CD4-positive, alpha-beta T cell (primary cell): Measurements from ENCODE around the gene ALPK3. TPM values are rescaled to one million over a fixed set of nuclear protein-coding genes. Genes with fewer than 3 reads are reported as not detected.
A peak's percentile ranks its signal among the peaks of the same experiment; 100 is the strongest.

ENCODE experiments used
- ATAC-seq: fragments of 200-7000 bp; cut with Tn5 transposase; one replicate; pipeline ENCODE4 v1.10.0; 2022; ENCODE audit warnings: mild to moderate bottlenecking; ENCODE audit not compliant: poor library complexity
- CTCF ChIA-PET: fragments of 350-600 bp; sonication (Branson Sonifier 250); formaldehyde crosslinking; loops from one replicate; lab custom pipeline; 2021; ENCODE audit warnings: antibody characterized with exemption, inconsistent platforms; lab: Charles Lee
- POLR2A ChIA-PET: fragments of 350-600 bp; sonication (Branson Sonifier 250); formaldehyde crosslinking; loops from one replicate; lab custom pipeline; 2021; ENCODE audit warnings: antibody characterized with exemption, inconsistent platforms; lab: Charles Lee
- DNase-seq, 14 experiments: peaks; one replicate each; pipeline ENCODE4 v3.0.0-alpha.2; 2013 to 2020; ENCODE audit warnings: mixed read lengths in 2 of 14
- H3K27ac ChIP-seq, 2 donors: one replicate each; pipeline versions ENCODE4 v1.5.1 to v1.7.0; 2013; ENCODE audit warnings: low read length in 2 of 2, low read depth in 1 of 2, mild to moderate bottlenecking in 1 of 2
- H3K27me3 ChIP-seq, 2 experiments: 1 replicate in 1 of 2; 2 replicates in 1 of 2; pipeline versions ENCODE4 v1.6.1 to v1.7.0; 2013; ENCODE audit warnings: low read length in 2 of 2, control low read depth in 1 of 2, mild to moderate bottlenecking in 1 of 2, moderate library complexity in 1 of 2; ENCODE audit not compliant: insufficient read depth in 2 of 2, control insufficient read depth in 1 of 2
- H3K36me3 ChIP-seq: one replicate; pipeline ENCODE4 v1.6.1; 2013; ENCODE audit warnings: low read length, control low read depth; ENCODE audit not compliant: insufficient read depth
- H3K4me1 ChIP-seq: one replicate; pipeline ENCODE4 v1.6.1; 2013; ENCODE audit warnings: low read length, control low read depth; ENCODE audit not compliant: insufficient read depth
- H3K4me3 ChIP-seq: one replicate; pipeline ENCODE4 v1.5.1; 2013; ENCODE audit warnings: mild to moderate bottlenecking, low read length, moderate library complexity
- H3K9me3 ChIP-seq, 2 experiments: 1 replicate in 1 of 2; 2 replicates in 1 of 2; pipeline versions ENCODE4 v1.6.1 to v1.7.0; 2013; ENCODE audit warnings: low read length in 2 of 2, mild to moderate bottlenecking in 2 of 2, control low read depth in 1 of 2, moderate library complexity in 1 of 2; ENCODE audit not compliant: control insufficient read depth in 1 of 2, insufficient read depth in 1 of 2
- H3K27ac Mint-ChIP-seq: one replicate; pipeline ENCODE4 v1.8.0; 2020; ENCODE audit warnings: mixed read lengths
- H3K27me3 Mint-ChIP-seq: one replicate; pipeline ENCODE4 v1.8.0; 2021; ENCODE audit warnings: mixed read lengths
- H3K36me3 Mint-ChIP-seq: one replicate; pipeline ENCODE4 v1.8.0; 2021; ENCODE audit warnings: low read depth, mixed read lengths
- H3K4me1 Mint-ChIP-seq: one replicate; pipeline ENCODE4 v1.8.0; 2021; ENCODE audit warnings: low read depth, mixed read lengths
- H3K4me3 Mint-ChIP-seq: one replicate; pipeline ENCODE4 v1.8.0; 2020; ENCODE audit warnings: mild to moderate bottlenecking, mixed read lengths
- H3K9me3 Mint-ChIP-seq: one replicate; pipeline ENCODE4 v1.8.0; 2020; ENCODE audit warnings: mixed read lengths
- intact Hi-C, 2 experiments: fragments of 100-400 bp; cut with DNase I in 1 of 2; cut with micrococcal nuclease in 1 of 2; formaldehyde crosslinking; loops; one replicate each; pipeline versions ENCODE4 v1.15.1 to v1.9.0; 2023 to 2025; cut with DNase I, micrococcal nuclease
- total RNA-seq, 174 experiments: library from RNA in 2 of 174; stranded (reverse) in 2 of 174; gene quantifications; one replicate each; pipeline ENCODE4 v1.2.3 and lab custom pipeline; 2021 to 2026
- TF ChIP-seq, protein P1 (sequence below): fragments of 200-600 bp; IDR thresholded peaks from one replicate; pipeline ENCODE4 v1.8.0; 2022; ENCODE audit warnings: antibody characterized with exemption, mild to moderate bottlenecking

ALPK3 gene
- total RNA-seq, 2 experiments from 2014 or later, result 0.14 TPM

DNA sequence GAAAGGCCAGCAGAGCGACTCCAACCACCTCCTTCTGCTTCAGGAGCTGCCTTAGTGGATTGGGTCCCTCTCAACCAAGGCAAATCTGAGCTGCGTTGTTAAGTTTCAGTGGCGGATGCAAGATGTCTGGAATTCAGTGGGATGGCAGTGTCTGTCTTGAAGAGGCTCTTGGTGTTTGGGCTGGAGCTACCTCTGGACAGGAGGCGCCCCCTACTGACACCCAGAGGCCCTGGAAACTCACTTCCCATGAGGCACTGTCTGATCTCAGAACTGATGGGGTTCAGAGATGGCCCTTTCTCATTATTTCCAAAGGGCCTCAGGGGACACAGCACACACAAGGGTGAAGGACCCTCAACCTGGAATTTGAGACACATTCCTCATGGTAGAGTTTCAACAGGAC is 61.3 kb downstream of the ALPK3 start:
- no peak overlapping the region for H3K4me3 ChIP-seq
- ChIA-PET CTCF (no interaction called here), POLR2A (no interaction called here)
- TF ChIP-seq, protein P1, sequence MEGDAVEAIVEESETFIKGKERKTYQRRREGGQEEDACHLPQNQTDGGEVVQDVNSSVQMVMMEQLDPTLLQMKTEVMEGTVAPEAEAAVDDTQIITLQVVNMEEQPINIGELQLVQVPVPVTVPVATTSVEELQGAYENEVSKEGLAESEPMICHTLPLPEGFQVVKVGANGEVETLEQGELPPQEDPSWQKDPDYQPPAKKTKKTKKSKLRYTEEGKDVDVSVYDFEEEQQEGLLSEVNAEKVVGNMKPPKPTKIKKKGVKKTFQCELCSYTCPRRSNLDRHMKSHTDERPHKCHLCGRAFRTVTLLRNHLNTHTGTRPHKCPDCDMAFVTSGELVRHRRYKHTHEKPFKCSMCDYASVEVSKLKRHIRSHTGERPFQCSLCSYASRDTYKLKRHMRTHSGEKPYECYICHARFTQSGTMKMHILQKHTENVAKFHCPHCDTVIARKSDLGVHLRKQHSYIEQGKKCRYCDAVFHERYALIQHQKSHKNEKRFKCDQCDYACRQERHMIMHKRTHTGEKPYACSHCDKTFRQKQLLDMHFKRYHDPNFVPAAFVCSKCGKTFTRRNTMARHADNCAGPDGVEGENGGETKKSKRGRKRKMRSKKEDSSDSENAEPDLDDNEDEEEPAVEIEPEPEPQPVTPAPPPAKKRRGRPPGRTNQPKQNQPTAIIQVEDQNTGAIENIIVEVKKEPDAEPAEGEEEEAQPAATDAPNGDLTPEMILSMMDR, result peak; percentile 40
- no peaks in the 10 kb centered on the region for H3K4me1 ChIP-seq
- no peaks in the 10 kb centered on the region for H3K36me3 Mint-ChIP-seq
- no peaks in the 10 kb centered on the region for H3K9me3 ChIP-seq
- H3K27ac ChIP-seq, result no peak overlapping the region
- H3K9me3 Mint-ChIP-seq, result no peaks in the 10 kb centered on the region
- H3K4me3 Mint-ChIP-seq, result no peak overlapping the region
- DNase-seq (peak; percentile 33 to 72 (median 52)), ATAC-seq (peak; percentile 60)
- no peaks in the 10 kb centered on the region for H3K36me3 ChIP-seq
- H3K27ac Mint-ChIP-seq, result no peak overlapping the region
- no peaks in the 10 kb centered on the region for H3K27me3 ChIP-seq
- H3K27me3 Mint-ChIP-seq, result no peaks in the 10 kb centered on the region
- intact Hi-C loops, result loop anchor here (1.0 to 5.0 kb wide), 4 partner anchors 224 to 291 kb away; partner anchors contain the start of gene WDR73 (in 2 of the 2)
- H3K4me1 Mint-ChIP-seq, result no peaks in the 10 kb centered on the region

DNA sequence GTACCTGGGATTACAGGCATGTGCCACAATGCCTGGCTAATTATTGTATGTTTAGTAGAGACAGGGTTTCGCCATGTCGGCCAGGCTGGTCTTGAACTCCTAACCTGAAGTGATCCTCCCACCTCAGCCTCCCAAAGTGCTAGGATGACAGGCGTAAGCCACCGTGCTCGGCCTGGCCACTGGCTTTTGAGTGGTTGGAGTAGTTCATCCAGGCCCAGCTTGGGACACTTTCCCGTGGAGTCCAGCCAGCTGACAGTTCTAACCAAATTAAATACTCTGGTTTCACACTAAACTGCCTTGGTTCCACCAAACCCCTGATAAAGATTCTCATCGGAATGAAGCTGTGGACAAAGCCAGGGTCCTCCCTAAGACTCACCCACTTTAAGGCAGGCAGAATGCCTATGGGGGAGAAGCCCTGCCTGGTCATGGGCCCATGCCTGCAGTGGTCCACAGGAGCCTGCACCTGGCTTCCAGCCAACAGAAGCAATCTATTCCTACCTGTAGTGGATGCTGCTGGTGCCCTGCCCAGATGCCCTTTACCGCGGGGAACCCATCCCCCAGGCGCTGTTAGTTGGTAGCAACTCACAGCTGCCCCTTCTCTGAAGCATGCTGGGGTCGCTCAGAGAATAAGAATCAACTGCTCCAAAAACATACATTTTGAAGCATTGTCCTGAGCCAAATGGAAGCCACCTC is 62.1 kb downstream of the ALPK3 start:
- POLR2A ChIA-PET, result no interaction called here
- TF ChIP-seq, protein P1, result no peak
- Histone ChIP-seq H3K36me3 (no peaks in the 10 kb centered on the region), H3K4me3 (no peak overlapping the region), H3K9me3 (no peaks in the 10 kb centered on the region), H3K27ac (no peak overlapping the region), H3K27me3 (no peaks in the 10 kb centered on the region), H3K4me1 (no peaks in the 10 kb centered on the region)
- no peaks in the 10 kb centered on the region for H3K36me3 Mint-ChIP-seq
- no peaks in the 10 kb centered on the region for H3K27me3 Mint-ChIP-seq
- no peak overlapping the region for H3K4me3 Mint-ChIP-seq
- H3K27ac Mint-ChIP-seq, result no peak overlapping the region
- H3K9me3 Mint-ChIP-seq, result no peaks in the 10 kb centered on the region
- intact Hi-C loops, result loop anchor here (2.0 to 5.0 kb wide), 2 partner anchors 224 to 292 kb away; partner anchors contain the start of gene WDR73 (in 1 of the 2)
- ATAC-seq (no peak), DNase-seq (no peak)
- H3K4me1 Mint-ChIP-seq, result no peaks in the 10 kb centered on the region
- CTCF ChIA-PET, result no interaction called here

DNA sequence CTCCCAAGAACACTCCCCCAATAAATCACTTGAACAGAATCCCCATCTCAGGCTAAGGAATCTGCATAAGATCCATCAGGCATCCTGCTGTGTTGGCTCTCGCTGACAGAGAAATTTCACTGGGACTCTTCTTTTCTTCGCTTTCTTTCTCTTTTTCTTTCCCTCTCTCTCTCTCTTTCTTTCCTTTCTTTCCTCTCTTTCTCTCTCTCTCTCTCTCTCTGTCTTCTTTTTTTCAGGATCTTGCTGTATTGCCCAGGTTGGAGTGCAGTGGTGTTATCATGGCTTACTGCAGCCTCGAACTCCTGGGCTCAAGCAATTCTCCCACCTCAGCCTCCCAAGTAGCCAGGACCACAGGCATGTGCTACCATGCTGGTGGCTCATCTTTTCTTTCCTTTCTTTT is 62.9 kb downstream of the ALPK3 start:
- intact Hi-C loops, result no loop called here
- H3K4me1 Mint-ChIP-seq, result no peaks in the 10 kb centered on the region
- no peak overlapping the region for H3K27ac Mint-ChIP-seq
- TF ChIP-seq, protein P1, result no peak
- Histone ChIP-seq H3K27me3 (no peaks in the 10 kb centered on the region), H3K36me3 (no peaks in the 10 kb centered on the region), H3K4me1 (no peaks in the 10 kb centered on the region), H3K4me3 (no peak overlapping the region), H3K9me3 (no peaks in the 10 kb centered on the region), H3K27ac (no peak overlapping the region)
- ChIA-PET POLR2A (no interaction called here), CTCF (no interaction called here)
- no peak overlapping the region for H3K4me3 Mint-ChIP-seq
- H3K27me3 Mint-ChIP-seq, result no peaks in the 10 kb centered on the region
- ATAC-seq (no peak), DNase-seq (no peak)
- H3K9me3 Mint-ChIP-seq, result no peaks in the 10 kb centered on the region
- no peaks in the 10 kb centered on the region for H3K36me3 Mint-ChIP-seq
